B cell (primary cell): Measurements from ENCODE around the gene GPX3.

Experiments
- EZH2 ChIP-seq: IDR thresholded peaks from 2 replicates; pipeline ENCODE4 v1.6.1; 2012; ENCODE audit warnings: borderline replicate concordance, low read depth, mild to moderate bottlenecking, moderate library complexity, low read length; ENCODE audit not compliant: insufficient read depth, poor library complexity, severe bottlenecking
- TF ChIP-seq, protein P1 (sequence below): fragments of 200-600 bp; IDR thresholded peaks from one replicate; pipeline ENCODE4 v1.8.0; 2022; ENCODE audit warnings: antibody characterized with exemption, mild to moderate bottlenecking

GRCh38 chr5:151033217-151033934 is 13.0 kb downstream of the GPX3 start:
- TF ChIP-seq, protein P1, sequence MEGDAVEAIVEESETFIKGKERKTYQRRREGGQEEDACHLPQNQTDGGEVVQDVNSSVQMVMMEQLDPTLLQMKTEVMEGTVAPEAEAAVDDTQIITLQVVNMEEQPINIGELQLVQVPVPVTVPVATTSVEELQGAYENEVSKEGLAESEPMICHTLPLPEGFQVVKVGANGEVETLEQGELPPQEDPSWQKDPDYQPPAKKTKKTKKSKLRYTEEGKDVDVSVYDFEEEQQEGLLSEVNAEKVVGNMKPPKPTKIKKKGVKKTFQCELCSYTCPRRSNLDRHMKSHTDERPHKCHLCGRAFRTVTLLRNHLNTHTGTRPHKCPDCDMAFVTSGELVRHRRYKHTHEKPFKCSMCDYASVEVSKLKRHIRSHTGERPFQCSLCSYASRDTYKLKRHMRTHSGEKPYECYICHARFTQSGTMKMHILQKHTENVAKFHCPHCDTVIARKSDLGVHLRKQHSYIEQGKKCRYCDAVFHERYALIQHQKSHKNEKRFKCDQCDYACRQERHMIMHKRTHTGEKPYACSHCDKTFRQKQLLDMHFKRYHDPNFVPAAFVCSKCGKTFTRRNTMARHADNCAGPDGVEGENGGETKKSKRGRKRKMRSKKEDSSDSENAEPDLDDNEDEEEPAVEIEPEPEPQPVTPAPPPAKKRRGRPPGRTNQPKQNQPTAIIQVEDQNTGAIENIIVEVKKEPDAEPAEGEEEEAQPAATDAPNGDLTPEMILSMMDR = no peak
- TF ChIP-seq EZH2 = no peak
